HG02610 (cell line): ENCODE measurements around the gene CALR3.
"Not testable (repeated sequence)": the region's sequence is repeated elsewhere in the genome, so short reads cannot be mapped to it uniquely, and the experiment has no call there.

Experiments
- ATAC-seq: cut with Tn5 transposase; IDR thresholded peaks from one replicate; pipeline ENCODE4 v1.9.1; 2021; ENCODE audit warnings: mild to moderate bottlenecking, moderate library complexity; ENCODE audit not compliant: unreplicated experiment

The CALR3 gene

GRCh38 chr19:16458391-16459341 is 37.3 kb downstream of the CALR3 start:
- no peak for ATAC-seq

DNA sequence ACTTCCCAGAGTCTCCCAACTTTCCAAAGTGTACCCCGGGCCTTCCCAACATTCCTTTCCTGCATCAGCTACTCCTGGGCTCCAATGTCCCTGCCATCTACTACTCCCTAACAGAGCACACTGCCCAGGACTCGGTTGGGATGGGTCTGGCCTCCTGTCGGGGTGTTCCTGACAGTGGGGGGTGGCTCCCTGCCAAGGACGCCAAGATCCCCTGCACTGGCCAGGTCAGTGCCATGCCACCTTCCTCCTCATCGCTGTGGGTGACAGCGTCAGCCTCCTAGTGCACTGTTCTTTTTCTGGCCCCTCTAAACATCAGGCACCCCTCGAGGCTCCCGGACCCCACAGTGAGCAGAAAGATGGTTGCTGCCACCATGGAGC is 38.0 kb downstream of the CALR3 start:
- ATAC-seq: no peak

DNA sequence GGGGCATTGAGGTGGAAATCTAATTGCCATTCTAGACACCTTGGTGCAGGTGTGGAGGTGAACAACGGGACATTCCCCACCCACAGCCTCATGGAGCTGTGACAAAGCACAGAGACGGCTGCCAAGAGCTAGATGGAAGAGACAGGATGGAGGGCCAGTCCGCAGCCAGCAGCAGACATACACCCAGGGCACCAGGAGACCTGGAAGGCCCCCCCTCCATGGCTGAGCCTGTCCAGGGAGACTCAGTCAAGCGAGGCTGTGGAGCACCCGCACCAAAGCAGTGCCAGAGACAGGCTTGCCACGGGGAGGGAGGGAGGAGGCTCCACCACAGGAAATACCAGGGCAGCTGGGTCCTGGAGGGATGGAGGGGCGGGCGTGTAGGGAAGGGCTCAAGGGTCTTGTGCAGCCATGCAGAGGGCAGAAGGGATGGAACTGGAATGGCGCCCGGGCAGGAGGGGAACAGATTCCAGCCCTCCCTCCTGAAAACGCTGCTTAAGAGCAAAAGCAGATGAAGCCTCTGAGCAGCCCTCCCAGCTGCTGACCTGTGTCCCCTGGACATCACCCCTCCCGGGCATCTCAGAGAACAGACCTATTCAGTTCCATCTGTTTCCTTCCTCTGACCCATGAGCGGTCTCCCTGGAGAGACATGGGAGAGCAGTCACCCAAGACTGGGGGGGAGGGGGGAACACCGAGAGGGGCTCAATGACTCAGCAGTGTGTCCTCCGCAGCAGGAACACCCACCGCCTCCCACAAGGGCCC is 38.6 kb downstream of the CALR3 start:
- ATAC-seq: no peak

GRCh38 chr19:16456652-16457194 is 39.2 kb downstream of the CALR3 start:
- no peak for ATAC-seq

GRCh38 chr19:16455489-16455888 is 40.5 kb downstream of the CALR3 start:
- no peak for ATAC-seq

GRCh38 chr19:16454351-16454918 is 41.5 kb downstream of the CALR3 start:
- no peak for ATAC-seq

GRCh38 chr19:16452325-16452724 is 43.6 kb downstream of the CALR3 start:
- no peak for ATAC-seq

DNA sequence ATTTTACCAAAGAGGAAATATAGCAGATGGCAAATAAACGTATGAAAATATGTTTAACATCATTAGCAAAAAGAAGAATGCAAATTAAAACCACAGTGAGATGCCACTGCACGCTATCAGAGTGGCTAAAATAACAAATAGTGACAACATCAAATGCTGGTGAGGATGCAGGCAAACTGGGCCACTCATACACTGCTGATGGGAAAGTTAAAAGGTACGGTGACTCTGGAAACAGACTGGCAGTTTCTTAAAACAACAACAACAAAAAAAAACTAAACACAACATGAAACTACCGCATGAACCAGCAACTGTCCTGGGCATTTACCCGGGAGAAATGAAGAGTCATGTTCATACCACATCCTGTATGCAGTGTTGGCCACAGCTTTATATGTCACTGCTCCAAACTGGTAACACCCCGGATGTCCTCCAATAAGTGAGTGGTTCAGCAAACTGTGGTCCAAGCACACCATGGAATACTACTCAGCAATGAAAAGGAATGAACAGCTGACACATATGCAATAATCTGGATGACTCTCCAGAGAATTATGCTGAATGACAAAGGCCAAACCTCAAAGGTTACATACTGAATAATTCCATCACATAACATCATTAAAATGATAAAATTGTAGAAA is 46.5 kb downstream of the CALR3 start:
- peak; percentile 55 for ATAC-seq

DNA sequence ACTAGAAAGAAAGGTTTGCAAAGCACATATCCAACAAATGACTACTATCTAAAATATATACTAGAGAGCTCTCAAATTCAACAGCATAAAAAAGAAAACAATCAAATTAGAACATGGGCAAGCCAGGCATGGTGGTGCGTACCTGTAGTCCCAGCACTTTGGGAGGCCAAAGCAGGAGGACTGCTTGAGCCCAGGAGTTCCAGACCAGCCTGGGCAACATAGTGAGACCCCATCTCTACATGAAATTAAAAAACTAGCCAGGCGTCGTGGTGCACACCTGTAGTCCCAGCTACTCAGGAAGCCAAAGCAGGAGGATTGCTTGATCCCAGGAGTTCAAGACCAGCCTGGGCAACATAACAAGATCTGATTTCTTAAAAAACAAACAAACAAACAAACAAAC is 47.1 kb downstream of the CALR3 start:
- not testable (repeated sequence) for ATAC-seq

- ATAC-seq: peak; percentile 30
These were observed 49.1 kb downstream of the CALR3 start for GRCh38 chr19:16446724-16447368.

DNA sequence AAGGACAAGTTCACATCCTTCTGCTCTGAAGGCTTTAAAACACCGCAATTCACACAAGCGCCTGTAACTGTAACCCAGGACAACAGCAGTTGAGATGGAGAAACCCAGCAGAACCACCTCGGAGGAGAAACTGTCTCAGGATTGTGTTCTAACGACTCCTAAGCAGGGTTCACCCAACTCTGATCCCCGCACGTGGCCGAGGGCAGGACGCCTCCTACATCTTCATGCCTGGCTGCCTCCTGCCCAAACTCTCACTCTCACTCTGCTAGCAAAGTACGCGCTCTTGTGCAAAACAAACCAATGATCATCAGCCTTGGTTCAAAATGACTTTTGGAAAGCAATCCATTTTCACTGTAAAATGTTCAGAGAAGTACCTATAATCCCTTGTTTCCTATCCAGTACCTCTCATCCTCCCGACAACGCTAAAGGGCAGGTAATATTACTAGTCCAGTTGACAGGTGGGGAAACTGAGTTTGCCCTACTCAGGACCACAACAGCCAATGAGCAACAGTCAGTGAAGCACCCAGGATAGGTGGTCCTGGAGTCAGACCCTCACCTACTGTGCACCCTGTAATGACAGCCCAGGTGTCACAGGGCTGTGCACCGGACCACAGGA is 49.8 kb downstream of the CALR3 start:
- ATAC-seq: no peak

- ATAC-seq: peak; percentile 30
These were observed 50.5 kb downstream of the CALR3 start for GRCh38 chr19:16445238-16446107.

- ATAC-seq: no peak
These were observed 51.7 kb downstream of the CALR3 start for GRCh38 chr19:16444269-16444600.

DNA sequence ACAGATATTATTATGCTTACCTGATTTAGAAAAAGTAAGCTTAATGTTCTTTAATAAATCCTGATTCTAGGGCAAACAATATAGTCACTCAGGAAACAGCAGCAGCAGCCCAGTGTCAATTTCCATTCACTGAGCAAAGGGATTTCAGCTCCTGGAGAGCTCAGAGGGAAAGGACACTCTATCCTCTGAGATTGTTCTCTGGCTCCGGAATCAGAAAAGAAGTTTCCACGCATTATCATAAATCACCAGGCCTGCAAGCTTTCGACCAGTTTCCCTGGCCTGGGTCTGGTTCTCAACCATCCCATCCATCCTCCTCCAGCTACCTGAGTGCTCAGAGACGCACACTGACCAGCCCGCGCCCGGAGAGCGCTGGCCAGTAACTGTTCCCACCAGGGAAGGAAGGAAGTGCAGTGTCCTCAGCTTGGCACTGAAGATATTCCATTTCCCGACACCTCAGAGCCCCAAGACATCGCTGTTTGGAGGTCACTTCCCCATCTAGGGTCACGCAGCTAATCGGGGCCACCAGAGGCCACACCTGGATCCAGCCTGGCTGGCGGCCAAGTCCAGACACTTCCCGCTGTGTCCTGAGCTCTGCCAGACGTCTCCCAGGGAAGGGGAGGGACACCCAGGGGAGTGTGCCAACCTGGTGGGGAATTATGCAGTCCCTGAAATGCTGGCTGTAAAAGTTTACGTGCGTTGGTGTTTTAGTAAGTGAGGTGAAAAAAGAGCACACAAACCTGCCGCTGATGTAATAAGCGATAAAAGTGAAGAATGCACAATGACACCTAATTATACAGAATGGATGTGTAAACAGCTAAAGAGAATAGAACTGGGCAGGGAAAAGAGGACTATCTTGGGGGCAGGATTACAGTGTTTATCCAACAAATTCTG is 53.3 kb downstream of the CALR3 start:
- ATAC-seq: no peak

DNA sequence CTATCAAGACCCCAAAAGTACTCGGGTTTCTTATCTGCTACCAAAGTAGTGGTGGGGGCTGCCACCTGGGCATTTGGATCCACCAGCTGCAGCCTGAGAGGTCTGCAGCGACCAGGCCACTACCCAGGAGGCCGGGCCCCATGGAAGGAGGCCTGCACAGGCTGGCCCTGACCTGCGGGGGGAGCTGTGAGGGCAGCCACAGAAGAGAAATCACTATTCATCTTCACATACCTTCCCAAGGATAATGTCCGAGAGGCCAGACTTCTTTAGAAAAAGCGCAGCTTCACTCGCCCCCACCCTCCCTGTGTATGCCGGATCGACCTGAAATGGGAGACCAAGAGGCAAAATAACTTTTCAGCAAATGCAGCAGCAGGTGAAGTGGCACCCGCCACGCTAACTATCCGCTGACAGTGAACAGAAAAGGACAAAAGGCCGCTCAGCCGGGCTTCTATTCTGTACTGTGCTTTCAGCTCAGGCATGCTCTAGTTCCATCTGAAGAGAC is 54.3 kb downstream of the CALR3 start:
- ATAC-seq: no peak

GRCh38 chr19:16436780-16437332 is 59.1 kb downstream of the CALR3 start:
- no peak for ATAC-seq

DNA sequence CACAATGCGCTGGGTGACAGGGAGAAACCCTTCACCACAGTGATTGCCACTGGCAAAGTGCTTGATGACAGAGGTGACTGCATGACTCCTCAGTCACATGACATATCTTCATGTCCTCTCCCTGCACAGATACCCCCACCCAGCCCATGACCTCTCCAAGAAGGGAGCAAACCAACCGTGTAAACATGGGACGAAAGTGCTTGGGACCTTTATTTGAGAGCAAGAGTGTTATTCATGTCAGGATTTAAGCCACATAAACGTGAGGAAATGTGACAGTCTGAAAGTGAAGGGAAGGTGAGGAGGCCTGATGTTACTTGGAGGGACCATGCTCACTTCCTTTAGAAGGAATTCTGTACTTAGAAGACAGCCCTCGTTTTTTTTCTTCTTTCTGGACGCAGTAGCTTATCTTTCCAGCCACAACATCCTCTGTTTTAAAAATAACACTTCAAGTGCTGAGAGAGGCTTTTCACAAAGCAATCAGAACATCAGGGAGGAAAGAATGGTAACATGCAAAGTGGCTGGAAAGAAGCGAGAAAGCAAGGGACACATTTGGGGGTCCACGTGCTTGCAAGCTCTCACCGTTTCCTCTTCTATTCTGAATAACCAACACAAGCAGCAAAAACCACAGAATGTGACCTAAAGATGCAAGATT is 59.8 kb downstream of the CALR3 start:
- peak; percentile 44 for ATAC-seq
